ENCODE results near the gene LIN28B.

- TF ChIP-seq CTCF (IDR thresholded peaks at IDR 0.05 in 8 of 11, conservative IDR thresholded peaks at IDR 0.05 in 3 of 11) (no peak), POLR2AphosphoS5 (IDR thresholded peaks at IDR 0.05) (no peak), POLR2A (IDR thresholded peaks at IDR 0.05) (no peak)
Observed at GRCh38 chr6:105029581-105029980, 72.7 kb downstream of the LIN28B start.

Data from spleen (tissue), 7 donors.